PFSK-1 (cell line): ENCODE data around the gene SHMT1.

ENCODE experiments used
- FOXP2 ChIP-seq: optimal IDR thresholded peaks from 2 replicates; pipeline ENCODE3; 2011; ENCODE audit warnings: borderline replicate concordance, control low read depth, inconsistent platforms; ENCODE audit not compliant: insufficient read depth; ENCODE audit errors: extremely low read length, extremely low read depth
- POLR2AphosphoS5 ChIP-seq: IDR thresholded peaks from 2 replicates; pipeline ENCODE4 v1.6.1; 2012; ENCODE audit warnings: low read depth, mild to moderate bottlenecking, control low read depth, low read length, moderate library complexity
- REST ChIP-seq, 2 experiments: IDR thresholded peaks; 2 replicates each; pipeline versions ENCODE4 v1.6.1 to v1.8.0; 2011 to 2012; ENCODE audit warnings: low read depth in 2 of 2, low read length in 2 of 2, control low read depth in 1 of 2, inconsistent platforms in 1 of 2, mild to moderate bottlenecking in 1 of 2, moderate library complexity in 1 of 2; ENCODE audit not compliant: insufficient read depth in 1 of 2
- SIN3A ChIP-seq: IDR thresholded peaks from 2 replicates; pipeline ENCODE4 v1.6.1; 2012; ENCODE audit warnings: mild to moderate bottlenecking, low read length, moderate library complexity, borderline replicate concordance; ENCODE audit not compliant: insufficient read depth
- TAF1 ChIP-seq: IDR thresholded peaks from 2 replicates; pipeline ENCODE4 v1.6.1; 2012; ENCODE audit warnings: low read length, control low read depth, borderline replicate concordance; ENCODE audit not compliant: insufficient read depth

SHMT1 gene

GRCh38 chr17:18371455-18371854, 8.1 kb upstream of the SHMT1 start:
- TF ChIP-seq TAF1 (no peak), POLR2AphosphoS5 (no peak), FOXP2 (no peak), SIN3A (no peak), REST (IDR thresholded peaks at IDR 0.05; ENCODE audit: insufficient read depth in 1 of 2, low read depth in 2 of 2, low read length in 2 of 2) (no peak)

- no peak for TF ChIP-seq SIN3A
- no peak for TF ChIP-seq TAF1
- no peak for TF ChIP-seq FOXP2
- TF ChIP-seq POLR2AphosphoS5: no peak
- TF ChIP-seq REST (IDR thresholded peaks at IDR 0.05; ENCODE audit: insufficient read depth in 1 of 2, low read depth in 2 of 2, low read length in 2 of 2): no peak
Observed at GRCh38 chr17:18370761-18371160, 7.4 kb upstream of the SHMT1 start.

GRCh38 chr17:18368946-18369345, 5.6 kb upstream of the SHMT1 start:
- no peak for TF ChIP-seq REST (IDR thresholded peaks at IDR 0.05; ENCODE audit: insufficient read depth in 1 of 2, low read depth in 2 of 2, low read length in 2 of 2)
- TF ChIP-seq TAF1: no peak

- TF ChIP-seq FOXP2: no peak
- no peak for TF ChIP-seq POLR2AphosphoS5
- no peak for TF ChIP-seq SIN3A
- TF ChIP-seq REST (IDR thresholded peaks at IDR 0.05; ENCODE audit: insufficient read depth in 1 of 2, low read depth in 2 of 2, low read length in 2 of 2): no peak
- no peak for TF ChIP-seq TAF1
Observed at GRCh38 chr17:18364166-18364565, 816 bp upstream of the SHMT1 start.

- TF ChIP-seq POLR2AphosphoS5 (no peak), TAF1 (no peak), REST (IDR thresholded peaks at IDR 0.05; ENCODE audit: insufficient read depth in 1 of 2, low read depth in 2 of 2, low read length in 2 of 2) (no peak), SIN3A (no peak), FOXP2 (no peak)
Observed at GRCh38 chr17:18362698-18363100, 651 bp downstream of the SHMT1 start.
